GM21576 (cell line): Measurements from ENCODE around the gene TIMM23.
A peak's percentile ranks its signal among the peaks of the same experiment; 100 is the strongest.
"Not testable (repeated sequence)": the region's sequence is repeated elsewhere in the genome, so short reads cannot be mapped to it uniquely, and the experiment has no call there.

Experiments used
- ATAC-seq: cut with Tn5 transposase; IDR thresholded peaks from one replicate; pipeline ENCODE4 v1.9.1; 2021; ENCODE audit warnings: mild to moderate bottlenecking, moderate library complexity; ENCODE audit not compliant: unreplicated experiment

The TIMM23 gene

GRCh38 chr10:46020344-46020657, 48.0 kb downstream of the TIMM23 start:
- no peak for ATAC-seq

- peak; percentile 96 for ATAC-seq
Observed at GRCh38 chr10:46022978-46023702, 50.9 kb downstream of the TIMM23 start.

GRCh38 chr10:46024948-46025347, 52.7 kb downstream of the TIMM23 start:
- no peak for ATAC-seq

GRCh38 chr10:46025406-46025805, 53.1 kb downstream of the TIMM23 start:
- no peak for ATAC-seq

- ATAC-seq, result no peak
Observed at GRCh38 chr10:46026106-46026505, 53.8 kb downstream of the TIMM23 start.

GRCh38 chr10:46028584-46029460, 56.5 kb downstream of the TIMM23 start:
- ATAC-seq, result peak; percentile 35

GRCh38 chr10:46029461-46030030, 57.3 kb downstream of the TIMM23 start:
- ATAC-seq, result no peak

GRCh38 chr10:46030091-46030937, 58.0 kb downstream of the TIMM23 start, which contains the start of gene NCOA4:
Gene NCOA4 (minus strand): TSS chr10:46030623. CDS start chr10:46016680, 13,943 bp downstream.
- peak; percentile 96 for ATAC-seq

- no peak for ATAC-seq
Observed at GRCh38 chr10:46031648-46032532, 59.6 kb downstream of the TIMM23 start.

- ATAC-seq, result no peak
Observed at GRCh38 chr10:46033602-46034011, 61.3 kb downstream of the TIMM23 start.

- no peak for ATAC-seq
Observed at GRCh38 chr10:46035923-46036849, 63.9 kb downstream of the TIMM23 start.

GRCh38 chr10:46037107-46037825, 65.0 kb downstream of the TIMM23 start:
- ATAC-seq, result no peak

GRCh38 chr10:46040004-46040403, 67.7 kb downstream of the TIMM23 start:
- ATAC-seq, result no peak

- ATAC-seq, result no peak
Observed at GRCh38 chr10:46042527-46042926, 70.2 kb downstream of the TIMM23 start.

- ATAC-seq, result no peak
Observed at GRCh38 chr10:46046261-46046660, 74.0 kb downstream of the TIMM23 start, which contains the start of gene MSMB. Gene MSMB (minus strand): TSS chr10:46046269. CDS start chr10:46046237, 32 bp downstream.

- ATAC-seq, result no peak
Observed at GRCh38 chr10:46048152-46048551, 75.9 kb downstream of the TIMM23 start.

- ATAC-seq, result not testable (repeated sequence)
Observed at GRCh38 chr10:46049497-46049831, 77.2 kb downstream of the TIMM23 start.
